ENCODE data around the gene FBN2. TPM values are rescaled to one million over a fixed set of nuclear protein-coding genes. Genes with fewer than 3 reads are reported as not detected.

Gene FBN2
- total and polyA plus RNA-seq, 9 of the 15 experiments (the other 6 are each of a cell fraction or from before 2014, with no cell fraction given): 0.01 to 0.09 TPM; not detected in 7

GRCh38 chr5:128539038-128539429 is 989 bp upstream of the FBN2 start:
- no peaks in the 10 kb centered on the region for H3K9me1 ChIP-seq (ENCODE audit: control insufficient read depth, insufficient read depth, low read length)
- CTCF ChIA-PET (ENCODE audit: low intra/inter-chr PET ratio): no interaction called here
- TF ChIP-seq ZBTB11 (CRISPR knock-in tag; IDR thresholded peaks at IDR 0.05) (no peak), CTBP1 (IDR thresholded peaks at IDR 0.05; ENCODE audit: borderline replicate concordance) (no peak), POLR2B (IDR thresholded peaks at IDR 0.05; ENCODE audit: low read depth, partially characterized antibody) (no peak), ZNF75A (CRISPR knock-in tag; IDR thresholded peaks at IDR 0.05) (no peak), GTF2F1 (IDR thresholded peaks at IDR 0.05; ENCODE audit: low read depth, low read length) (no peak), ZNF224 (CRISPR knock-in tag; IDR thresholded peaks at IDR 0.05) (no peak), CHCHD3 (CRISPR knock-in tag; IDR thresholded peaks at IDR 0.05) (no peak), KAT8 (IDR thresholded peaks at IDR 0.05; ENCODE audit: low read depth) (no peak), RBFOX2 (IDR thresholded peaks at IDR 0.05; ENCODE audit: low read depth, low read length) (no peak), EP300 (IDR thresholded peaks at IDR 0.05; ENCODE audit: low read length) (no peak)
- no peak overlapping the region for H3K27ac ChIP-seq (ENCODE audit: extremely low read depth, low read depth, low read length)
- no TSS peak for BruUV-seq (replicated peaks)
- no peak overlapping the region for H2AFZ ChIP-seq (ENCODE audit: low read depth, low read length)
- H3K79me2 ChIP-seq (ENCODE audit: control insufficient read depth, insufficient read depth, low read length): no peaks in the 10 kb centered on the region
- no peaks in the 10 kb centered on the region for H3K9me3 ChIP-seq (replicated peaks; ENCODE audit: control insufficient read depth, insufficient read depth, low read depth, low read length)
- no peaks in the 10 kb centered on the region for H3K27me3 ChIP-seq (ENCODE audit: control insufficient read depth in 2 of 2, insufficient read depth in 2 of 2, low read length in 2 of 2)
- 19% methylated on average over 12 of the region's 20 CpGs for WGBS (ENCODE audit: insufficient coverage, low coverage, missing lambda C conversion rate)
- H3K4me1 ChIP-seq (replicated peaks in 1 of 2; ENCODE audit: control insufficient read depth in 2 of 2, insufficient read depth in 2 of 2, low read length in 2 of 2): no peaks in the 10 kb centered on the region
- no peak for DNase-seq (ENCODE audit: extremely low read depth in 1 of 4, low spot score in 3 of 4)
- H3K36me3 ChIP-seq (ENCODE audit: control insufficient read depth, insufficient read depth, low read length): no peaks in the 10 kb centered on the region
- H4K20me1 ChIP-seq (replicated peaks; ENCODE audit: control insufficient read depth, insufficient read depth, low read length): no peaks in the 10 kb centered on the region
- no peak for ATAC-seq
- in situ Hi-C loops (cut with MboI) (no loop called here), intact Hi-C loops (cut with micrococcal nuclease) (no loop called here)
- H3K4me3 ChIP-seq: no peak overlapping the region
- no peak overlapping the region for H3K4me2 ChIP-seq (ENCODE audit: insufficient read depth, low read length)
- POLR2A ChIA-PET: no interaction called here
- FAIRE-seq: no peak
- no peak overlapping the region for H3K9ac ChIP-seq (ENCODE audit: insufficient read depth in 1 of 2, low read depth in 2 of 2, low read length in 2 of 2)
